SK-N-SH treated with all-trans-retinoic acid at 6 μM for 48 hours (cell line): ENCODE measurements around the gene LAX1.

Experiments used
- ATAC-seq: fragments of 200-7000 bp; cut with Tn5 transposase; 3 replicates; pipeline ENCODE4 v1.9.1; 2020; ENCODE audit warnings: mild to moderate bottlenecking, moderate library complexity
- ARNTL ChIP-seq: fragments of 450-650 bp; formaldehyde crosslinking; IDR thresholded peaks from 2 replicates; pipeline ENCODE4 v1.5.0; 2020; ENCODE audit warnings: low read depth, mild to moderate bottlenecking, moderate library complexity, borderline replicate concordance
- BACH2 ChIP-seq: fragments of 250-450 bp; sonication (Bioruptor Pico); IDR thresholded peaks from 2 replicates; pipeline ENCODE4 v1.9.0; 2021; ENCODE audit warnings: mild to moderate bottlenecking, borderline replicate concordance
- ESRRG ChIP-seq: fragments of 250-450 bp; sonication (Bioruptor Pico); IDR thresholded peaks from 2 replicates; pipeline ENCODE4 v1.6.1; 2021; ENCODE audit warnings: mild to moderate bottlenecking
- GLIS3 ChIP-seq: fragments of 250-450 bp; sonication (Bioruptor Pico); IDR thresholded peaks from 2 replicates; pipeline ENCODE4 v1.5.0; 2020; ENCODE audit warnings: mild to moderate bottlenecking, moderate library complexity
- ISL1 ChIP-seq: fragments of 250-450 bp; sonication (Bioruptor Pico); IDR thresholded peaks from 2 replicates; pipeline ENCODE4 v2.1.2; 2022; ENCODE audit warnings: mild to moderate bottlenecking, moderate library complexity
- OSR1 ChIP-seq: fragments of 250-450 bp; sonication (Bioruptor Pico); IDR thresholded peaks from 2 replicates; pipeline ENCODE4 v1.8.0; 2022; ENCODE audit warnings: moderate library complexity, mild to moderate bottlenecking, inconsistent platforms
- PATZ1 ChIP-seq: fragments of 250-450 bp; sonication (Bioruptor Pico); IDR thresholded peaks from 2 replicates; pipeline ENCODE4 v1.8.0; 2020; ENCODE audit warnings: mild to moderate bottlenecking, moderate library complexity, borderline replicate concordance
- PPARA ChIP-seq: fragments of 250-450 bp; sonication (Bioruptor Pico); IDR thresholded peaks from 2 replicates; pipeline ENCODE4 v1.5.0; 2020; ENCODE audit warnings: mild to moderate bottlenecking, borderline replicate concordance
- SNAI2 ChIP-seq: fragments of 250-450 bp; sonication (Bioruptor Pico); IDR thresholded peaks from 2 replicates; pipeline ENCODE4 v1.5.0; 2020; ENCODE audit warnings: mild to moderate bottlenecking, moderate library complexity
- TCF4 ChIP-seq: fragments of 250-450 bp; sonication (Bioruptor Pico); IDR thresholded peaks from 2 replicates; pipeline ENCODE4 v1.8.0; 2021; ENCODE audit warnings: mild to moderate bottlenecking, moderate library complexity, borderline replicate concordance
- TOX ChIP-seq: fragments of 250-450 bp; sonication (Bioruptor Pico); IDR thresholded peaks from 2 replicates; pipeline ENCODE4 v1.8.0; 2021; ENCODE audit warnings: mild to moderate bottlenecking, moderate library complexity, borderline replicate concordance
- TSHZ2 ChIP-seq: fragments of 250-450 bp; sonication (Bioruptor Pico); IDR thresholded peaks from 2 replicates; pipeline ENCODE4 v1.5.0; 2020; ENCODE audit warnings: mild to moderate bottlenecking, moderate library complexity
- ZC3H10 ChIP-seq: fragments of 250-450 bp; sonication (Bioruptor Pico); IDR thresholded peaks from 2 replicates; pipeline ENCODE4 v1.5.1; 2021; ENCODE audit warnings: mild to moderate bottlenecking, moderate library complexity
- ZFP3 ChIP-seq: fragments of 250-450 bp; sonication (Bioruptor Pico); IDR thresholded peaks from 2 replicates; pipeline ENCODE4 v1.5.0; 2020; ENCODE audit warnings: mild to moderate bottlenecking, moderate library complexity
- ZFP30 ChIP-seq: fragments of 450-650 bp; formaldehyde crosslinking; IDR thresholded peaks from 2 replicates; pipeline ENCODE4 v1.5.0; 2022; ENCODE audit warnings: mild to moderate bottlenecking, moderate library complexity
- ZNF565 ChIP-seq: fragments of 450-650 bp; formaldehyde crosslinking; conservative IDR thresholded peaks from 2 replicates; pipeline ENCODE4 v1.5.0; 2020; ENCODE audit warnings: low read depth, mild to moderate bottlenecking, moderate library complexity
- ZNF70 ChIP-seq: fragments of 450-650 bp; formaldehyde crosslinking; IDR thresholded peaks from 2 replicates; pipeline ENCODE4 v1.5.0; 2020; ENCODE audit warnings: mild to moderate bottlenecking, moderate library complexity
- ZNF8 ChIP-seq: fragments of 450-650 bp; formaldehyde crosslinking; IDR thresholded peaks from 2 replicates; pipeline ENCODE4 v1.5.0; 2020; ENCODE audit warnings: mild to moderate bottlenecking, moderate library complexity
- TF ChIP-seq, protein P1 (sequence below): fragments of 250-450 bp; sonication (Bioruptor Pico); IDR thresholded peaks from 2 replicates; pipeline ENCODE4 v1.8.0; 2021; ENCODE audit warnings: low read depth, mild to moderate bottlenecking, moderate library complexity, borderline replicate concordance
- TF ChIP-seq, protein P2 (sequence below): fragments of 250-450 bp; sonication (Bioruptor Pico); IDR thresholded peaks from 2 replicates; pipeline ENCODE4 v1.5.1; 2020; ENCODE audit warnings: low read depth, mild to moderate bottlenecking, moderate library complexity
- TF ChIP-seq, protein P3 (sequence below): fragments of 250-450 bp; sonication (Bioruptor Pico); IDR thresholded peaks from 2 replicates; pipeline ENCODE4 v1.5.1; 2021; ENCODE audit warnings: mild to moderate bottlenecking, moderate library complexity

The LAX1 gene

GRCh38 chr1:203796236-203796605 lies 31.2 kb downstream of the LAX1 start:
- TF ChIP-seq ZFP3 (CRISPR knock-in tag) = no peak
- no peak for TF ChIP-seq SNAI2 (CRISPR knock-in tag)
- no peak for TF ChIP-seq ZFP30
- TF ChIP-seq, protein P1, sequence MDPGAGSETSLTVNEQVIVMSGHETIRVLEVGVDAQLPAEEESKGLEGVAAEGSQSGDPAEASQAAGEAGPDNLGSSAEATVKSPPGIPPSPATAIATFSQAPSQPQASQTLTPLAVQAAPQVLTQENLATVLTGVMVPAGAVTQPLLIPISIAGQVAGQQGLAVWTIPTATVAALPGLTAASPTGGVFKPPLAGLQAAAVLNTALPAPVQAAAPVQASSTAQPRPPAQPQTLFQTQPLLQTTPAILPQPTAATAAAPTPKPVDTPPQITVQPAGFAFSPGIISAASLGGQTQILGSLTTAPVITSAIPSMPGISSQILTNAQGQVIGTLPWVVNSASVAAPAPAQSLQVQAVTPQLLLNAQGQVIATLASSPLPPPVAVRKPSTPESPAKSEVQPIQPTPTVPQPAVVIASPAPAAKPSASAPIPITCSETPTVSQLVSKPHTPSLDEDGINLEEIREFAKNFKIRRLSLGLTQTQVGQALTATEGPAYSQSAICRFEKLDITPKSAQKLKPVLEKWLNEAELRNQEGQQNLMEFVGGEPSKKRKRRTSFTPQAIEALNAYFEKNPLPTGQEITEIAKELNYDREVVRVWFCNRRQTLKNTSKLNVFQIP = no peak
- no peak for TF ChIP-seq ZNF565
- TF ChIP-seq, protein P2, sequence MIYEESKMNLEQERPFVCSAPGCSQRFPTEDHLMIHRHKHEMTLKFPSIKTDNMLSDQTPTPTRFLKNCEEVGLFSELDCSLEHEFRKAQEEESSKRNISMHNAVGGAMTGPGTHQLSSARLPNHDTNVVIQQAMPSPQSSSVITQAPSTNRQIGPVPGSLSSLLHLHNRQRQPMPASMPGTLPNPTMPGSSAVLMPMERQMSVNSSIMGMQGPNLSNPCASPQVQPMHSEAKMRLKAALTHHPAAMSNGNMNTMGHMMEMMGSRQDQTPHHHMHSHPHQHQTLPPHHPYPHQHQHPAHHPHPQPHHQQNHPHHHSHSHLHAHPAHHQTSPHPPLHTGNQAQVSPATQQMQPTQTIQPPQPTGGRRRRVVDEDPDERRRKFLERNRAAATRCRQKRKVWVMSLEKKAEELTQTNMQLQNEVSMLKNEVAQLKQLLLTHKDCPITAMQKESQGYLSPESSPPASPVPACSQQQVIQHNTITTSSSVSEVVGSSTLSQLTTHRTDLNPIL (CRISPR knock-in tag) = no peak
- TF ChIP-seq GLIS3 (CRISPR knock-in tag) = no peak
- TF ChIP-seq ARNTL (CRISPR knock-in tag) = no peak
- peak; percentile 58 for ATAC-seq

- TF ChIP-seq ARNTL (CRISPR knock-in tag) (no peak), BACH2 (CRISPR knock-in tag) (no peak), TOX (CRISPR knock-in tag) (no peak), ZNF565 (no peak), TCF4 (no peak), SNAI2 (CRISPR knock-in tag) (no peak), TSHZ2 (no peak), ISL1 (no peak), ZNF8 (CRISPR knock-in tag) (no peak), ZNF70 (CRISPR knock-in tag) (no peak), GLIS3 (CRISPR knock-in tag) (no peak), OSR1 (CRISPR knock-in tag) (no peak), PPARA (no peak), ZFP3 (CRISPR knock-in tag) (no peak), PATZ1 (CRISPR knock-in tag) (no peak), ZC3H10 (no peak), ESRRG (CRISPR knock-in tag) (no peak)
- TF ChIP-seq, protein P1 = no peak
- TF ChIP-seq, protein P3, sequence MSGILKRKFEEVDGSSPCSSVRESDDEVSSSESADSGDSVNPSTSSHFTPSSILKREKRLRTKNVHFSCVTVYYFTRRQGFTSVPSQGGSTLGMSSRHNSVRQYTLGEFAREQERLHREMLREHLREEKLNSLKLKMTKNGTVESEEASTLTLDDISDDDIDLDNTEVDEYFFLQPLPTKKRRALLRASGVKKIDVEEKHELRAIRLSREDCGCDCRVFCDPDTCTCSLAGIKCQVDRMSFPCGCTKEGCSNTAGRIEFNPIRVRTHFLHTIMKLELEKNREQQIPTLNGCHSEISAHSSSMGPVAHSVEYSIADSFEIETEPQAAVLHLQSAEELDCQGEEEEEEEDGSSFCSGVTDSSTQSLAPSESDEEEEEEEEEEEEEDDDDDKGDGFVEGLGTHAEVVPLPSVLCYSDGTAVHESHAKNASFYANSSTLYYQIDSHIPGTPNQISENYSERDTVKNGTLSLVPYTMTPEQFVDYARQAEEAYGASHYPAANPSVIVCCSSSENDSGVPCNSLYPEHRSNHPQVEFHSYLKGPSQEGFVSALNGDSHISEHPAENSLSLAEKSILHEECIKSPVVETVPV (CRISPR knock-in tag) = no peak
- no peak for ATAC-seq
Observed at GRCh38 chr1:203797216-203797615, 32.2 kb downstream of the LAX1 start.
